NCI-H1105 (cell line): ENCODE results near the gene TH.
A peak's percentile ranks its signal among the peaks of the same experiment; 100 is the strongest.

ENCODE experiments used
- DNase-seq: peaks from one replicate; lab custom pipeline; 2025; lab: John Stamatoyannopoulos, UW

TH gene

GRCh38 chr11:2142300-2142759 lies 29.3 kb downstream of the TH start:
- DNase-seq: no peak

GRCh38 chr11:2140411-2141400 lies 30.9 kb downstream of the TH start:
- DNase-seq: no peak

- no peak for DNase-seq
These were observed 31.8 kb downstream of the TH start for GRCh38 chr11:2139621-2140337.

DNA sequence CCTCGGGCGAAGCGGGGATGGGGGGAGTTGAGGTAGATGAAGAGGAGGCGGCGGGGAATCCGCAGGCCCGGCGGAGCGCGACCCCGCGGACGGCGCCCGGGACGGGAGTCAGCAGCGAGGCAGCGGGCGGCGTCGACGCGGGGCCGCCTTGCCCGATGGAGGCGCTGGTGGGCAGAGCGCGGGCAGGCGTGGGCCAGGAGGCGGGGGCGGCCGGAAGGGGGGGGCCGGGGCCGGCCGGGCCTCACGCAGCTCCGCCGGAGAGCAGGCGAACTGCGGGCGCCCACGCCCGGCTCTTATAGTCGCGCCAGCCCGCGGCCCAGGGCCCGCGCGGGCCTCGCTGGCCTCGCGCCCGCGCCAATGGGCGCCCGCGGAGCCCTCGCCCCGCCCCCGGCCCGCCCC lies 32.5 kb downstream of the TH start, which contains the start of gene IGF2:
Gene IGF2, minus strand, starts transcription at position 267 of the 399 bp plus-strand sequence. CDS start 3,866 bp downstream, outside the sequence.
- DNase-seq: peak; percentile 23

GRCh38 chr11:2138431-2139122 lies 33.0 kb downstream of the TH start:
- DNase-seq: peak; percentile 28

GRCh38 chr11:2138068-2138430 lies 33.6 kb downstream of the TH start:
- DNase-seq: peak; percentile 7

GRCh38 chr11:2137202-2138067 lies 34.2 kb downstream of the TH start:
- DNase-seq: peak; percentile 34

DNA sequence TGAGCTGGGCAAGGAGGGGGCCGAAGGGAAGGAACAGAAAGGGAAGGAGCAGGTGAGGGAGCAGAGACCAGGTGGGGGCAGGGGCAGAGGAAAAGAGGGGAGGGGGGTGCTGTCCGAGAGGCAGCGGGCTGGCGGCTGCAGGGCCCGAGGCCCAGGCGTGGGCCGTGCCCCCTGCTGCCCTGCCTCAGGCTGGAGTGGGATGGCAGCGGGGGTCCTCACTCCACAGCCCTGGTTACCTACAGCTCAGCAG lies 34.7 kb downstream of the TH start:
- no peak for DNase-seq

GRCh38 chr11:2136209-2136951 lies 35.2 kb downstream of the TH start:
- DNase-seq: no peak

DNA sequence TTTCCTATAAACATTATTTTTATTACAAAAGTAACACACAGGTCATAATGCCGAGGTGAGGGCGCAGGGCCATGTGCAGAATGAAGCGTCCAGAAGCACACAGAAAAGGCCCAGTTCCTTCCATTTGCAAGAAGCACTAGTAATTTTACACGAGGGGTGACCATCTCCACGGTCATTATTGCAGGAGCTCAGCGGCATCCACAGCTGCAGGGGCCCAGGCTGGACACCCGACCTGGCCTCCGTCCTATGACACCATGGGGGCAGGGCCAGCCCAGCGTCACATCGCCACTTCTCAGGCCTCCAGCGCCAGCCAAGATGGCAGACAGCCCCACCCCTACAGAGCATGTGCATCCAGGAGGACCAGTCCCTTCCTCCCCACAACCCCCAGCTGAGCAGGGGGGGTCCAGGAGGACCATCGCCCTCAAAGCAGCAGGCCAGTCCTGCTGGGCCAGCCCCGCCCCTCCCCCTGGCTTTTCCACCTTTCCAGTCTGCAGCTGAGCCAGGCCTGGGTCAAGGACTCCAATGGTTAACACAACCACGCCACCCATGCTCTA lies 35.9 kb downstream of the TH start:
- DNase-seq: no peak

DNA sequence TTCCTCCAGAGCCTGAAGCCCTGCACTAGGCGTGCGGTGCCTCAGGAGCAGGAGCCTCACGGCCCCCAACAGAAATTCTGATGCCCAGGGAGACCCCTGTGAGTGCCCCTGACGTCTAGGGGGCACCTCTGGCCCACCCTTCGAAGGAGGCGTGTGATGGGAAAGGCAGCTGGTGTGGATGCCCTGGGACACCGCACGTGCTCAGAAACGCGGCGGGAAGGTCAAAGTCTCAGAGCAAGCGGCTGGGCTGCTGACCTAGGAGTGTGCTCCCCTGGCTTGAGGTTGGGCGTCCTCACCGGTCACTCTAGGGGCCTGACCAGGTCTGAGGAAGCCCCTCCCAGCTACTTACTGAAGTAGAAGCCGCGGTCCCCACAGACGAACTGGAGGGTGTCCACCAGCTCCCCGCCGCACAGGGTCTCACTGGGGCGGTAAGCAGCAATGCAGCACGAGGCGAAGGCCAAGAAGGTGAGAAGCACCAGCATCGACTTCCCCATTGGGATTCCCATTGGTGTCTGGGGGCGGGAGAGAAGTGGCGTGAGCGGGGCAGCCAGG lies 36.5 kb downstream of the TH start:
- DNase-seq: no peak

- no peak for DNase-seq
These were observed 37.3 kb downstream of the TH start for GRCh38 chr11:2134022-2135010.

- DNase-seq: no peak
These were observed 38.2 kb downstream of the TH start for GRCh38 chr11:2133241-2134021.

GRCh38 chr11:2132874-2133240 lies 38.8 kb downstream of the TH start:
- DNase-seq: no peak

DNA sequence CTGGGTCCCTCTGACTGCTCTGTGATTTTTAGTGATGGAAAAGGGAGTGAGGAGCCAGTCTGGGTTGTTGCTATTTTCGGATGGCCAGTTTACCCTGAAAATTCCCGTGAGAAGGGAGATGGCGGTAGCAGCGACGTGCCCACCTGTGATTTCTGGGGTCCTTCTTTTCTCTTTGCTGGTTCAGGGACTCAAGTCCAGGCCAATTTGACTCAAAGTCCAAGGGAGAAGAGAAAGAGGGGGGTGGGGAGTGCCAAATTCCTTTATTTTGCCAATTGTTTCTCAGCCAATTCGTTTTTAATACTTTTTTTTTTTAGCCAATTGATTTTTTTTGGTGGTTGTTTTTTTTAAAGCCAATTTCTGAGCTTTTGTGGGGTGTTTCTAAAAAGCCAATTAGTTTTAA lies 39.4 kb downstream of the TH start:
- no peak for DNase-seq

DNA sequence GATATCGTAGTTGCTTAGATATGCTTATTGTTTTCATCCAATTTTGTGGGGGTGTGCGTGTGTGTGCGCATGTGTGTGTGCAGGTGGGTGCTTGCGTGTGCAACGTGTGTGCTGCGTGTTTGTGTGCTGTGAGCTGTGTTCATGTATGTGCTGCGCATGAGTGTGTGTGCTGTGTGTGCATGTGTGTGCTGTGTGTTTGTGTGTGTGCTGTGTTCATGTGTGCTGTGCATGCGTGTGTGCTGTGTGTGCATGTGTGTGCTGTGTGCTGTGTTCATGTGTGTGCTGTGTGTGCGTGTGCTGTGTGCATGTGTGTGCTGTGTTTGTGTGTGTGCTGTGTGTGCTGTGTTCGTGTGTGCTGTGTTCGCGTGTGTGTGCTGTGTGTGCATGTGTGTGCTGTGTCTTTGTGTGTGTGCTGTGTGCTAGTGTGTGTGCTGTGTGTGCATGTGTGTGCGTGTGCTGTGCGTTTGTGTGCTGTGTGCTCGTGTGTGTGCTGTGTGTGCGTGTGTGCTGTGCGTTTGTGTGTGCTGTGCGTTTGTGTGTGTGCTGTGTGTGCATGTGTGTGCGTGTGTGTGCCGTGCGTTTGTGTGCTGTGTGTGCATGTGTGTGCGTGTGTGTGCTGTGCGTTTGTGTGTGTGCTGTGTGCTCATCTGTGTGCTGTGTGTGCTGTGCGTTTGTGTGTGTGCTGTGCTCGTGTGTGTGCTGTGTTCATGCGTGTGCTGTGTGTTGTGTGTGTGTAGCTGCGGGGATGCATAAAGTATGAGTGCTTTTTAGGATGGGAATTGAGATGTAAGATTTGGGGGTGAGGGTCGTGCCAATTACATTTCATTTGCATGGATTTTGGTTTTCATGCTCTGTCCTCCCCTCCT lies 40.0 kb downstream of the TH start:
- no peak for DNase-seq

DNA sequence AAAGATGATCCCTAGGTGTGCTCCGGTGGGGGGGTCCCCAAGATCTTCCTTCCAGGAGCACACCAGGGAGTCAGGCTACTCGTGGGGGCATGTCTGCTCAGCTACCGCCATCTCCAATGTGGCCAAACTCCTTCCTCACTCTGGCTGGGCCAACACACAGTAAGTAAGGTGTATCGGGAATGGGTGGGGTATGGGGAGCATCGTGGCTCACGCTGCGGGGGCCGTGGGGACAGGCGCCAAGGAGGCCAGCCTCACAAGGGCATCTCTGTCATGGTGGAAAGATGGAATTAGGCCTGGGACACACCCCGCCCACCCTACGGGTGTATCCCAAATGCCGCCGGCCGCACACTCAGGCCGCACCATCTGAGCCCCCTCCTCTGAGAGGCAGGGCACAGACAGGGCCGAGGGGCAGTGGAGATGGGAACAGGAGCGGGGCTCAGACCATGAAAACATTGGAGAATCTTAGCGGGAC lies 40.7 kb downstream of the TH start:
- no peak for DNase-seq
